ENCODE results near the gene IFNL3.

DNA sequence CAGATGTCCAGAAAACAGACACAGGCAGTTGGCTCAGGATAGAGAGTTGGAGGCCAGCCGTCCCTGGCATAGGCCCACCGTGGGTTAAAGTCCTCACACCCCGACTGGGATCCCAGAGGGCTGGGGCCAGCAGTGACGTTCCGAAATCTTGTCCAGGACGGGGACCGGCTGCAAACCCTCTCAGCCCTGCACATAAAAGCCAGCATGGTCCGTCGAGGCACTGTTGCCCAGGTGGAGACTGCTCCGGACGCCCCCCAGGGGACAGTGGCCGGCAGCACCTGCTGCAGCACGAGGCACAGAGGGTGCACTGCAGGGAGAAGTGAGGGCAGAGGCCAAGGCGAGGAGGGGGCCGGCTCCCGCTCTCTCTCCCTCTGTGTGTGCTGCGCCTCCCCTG is 19.1 kb upstream of the IFNL3 start:
- TF ChIP-seq, protein P1, sequence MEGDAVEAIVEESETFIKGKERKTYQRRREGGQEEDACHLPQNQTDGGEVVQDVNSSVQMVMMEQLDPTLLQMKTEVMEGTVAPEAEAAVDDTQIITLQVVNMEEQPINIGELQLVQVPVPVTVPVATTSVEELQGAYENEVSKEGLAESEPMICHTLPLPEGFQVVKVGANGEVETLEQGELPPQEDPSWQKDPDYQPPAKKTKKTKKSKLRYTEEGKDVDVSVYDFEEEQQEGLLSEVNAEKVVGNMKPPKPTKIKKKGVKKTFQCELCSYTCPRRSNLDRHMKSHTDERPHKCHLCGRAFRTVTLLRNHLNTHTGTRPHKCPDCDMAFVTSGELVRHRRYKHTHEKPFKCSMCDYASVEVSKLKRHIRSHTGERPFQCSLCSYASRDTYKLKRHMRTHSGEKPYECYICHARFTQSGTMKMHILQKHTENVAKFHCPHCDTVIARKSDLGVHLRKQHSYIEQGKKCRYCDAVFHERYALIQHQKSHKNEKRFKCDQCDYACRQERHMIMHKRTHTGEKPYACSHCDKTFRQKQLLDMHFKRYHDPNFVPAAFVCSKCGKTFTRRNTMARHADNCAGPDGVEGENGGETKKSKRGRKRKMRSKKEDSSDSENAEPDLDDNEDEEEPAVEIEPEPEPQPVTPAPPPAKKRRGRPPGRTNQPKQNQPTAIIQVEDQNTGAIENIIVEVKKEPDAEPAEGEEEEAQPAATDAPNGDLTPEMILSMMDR (IDR thresholded peaks at IDR 0.05) = no peak
- TF ChIP-seq POLR2A (IDR thresholded peaks at IDR 0.05) = no peak

All from suprapubic skin (tissue), 3 donors.